ENCODE results near the gene BTF3.
"Not testable (repeated sequence)": the region's sequence is repeated elsewhere in the genome, so short reads cannot be mapped to it uniquely, and the experiment has no call there.

The BTF3 gene

DNA sequence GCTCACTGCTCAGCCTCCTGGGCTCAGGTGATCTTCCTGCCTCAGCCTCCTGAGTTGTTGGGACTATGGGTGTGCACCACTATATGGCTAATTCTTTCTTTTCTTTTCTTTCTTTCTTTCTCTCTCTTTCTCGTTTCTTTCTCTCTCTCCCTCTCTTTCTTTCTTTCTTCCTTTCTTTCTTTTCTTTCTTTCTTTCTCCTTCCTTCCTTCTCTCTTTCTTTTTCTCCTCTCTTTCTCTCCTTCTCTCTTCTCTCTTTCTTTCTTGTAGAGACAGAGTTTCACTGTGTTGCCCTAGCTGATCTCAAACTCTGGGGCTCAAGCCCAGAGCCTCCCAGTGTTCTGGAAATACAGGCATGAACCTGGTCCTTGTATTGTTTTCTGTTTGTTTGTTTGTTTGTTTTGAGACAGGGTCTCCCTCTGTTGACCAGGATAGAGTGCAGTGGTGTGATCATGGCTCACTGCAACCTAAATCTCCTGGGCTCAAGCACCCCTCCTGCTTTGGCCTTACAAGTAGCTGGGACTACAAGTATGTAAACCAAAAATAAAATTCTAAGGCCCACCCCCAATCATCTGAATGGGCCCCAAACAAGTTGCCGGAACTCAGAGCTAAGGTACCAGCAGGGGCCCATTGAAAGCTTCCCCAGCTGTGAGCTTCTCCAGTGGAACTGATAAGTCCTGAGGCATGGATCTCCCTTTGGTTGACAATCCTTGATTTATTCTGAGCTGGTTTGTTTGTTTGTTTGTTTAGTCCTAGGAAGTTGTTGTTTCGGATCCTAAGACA is 11.9 kb upstream of the BTF3 start:
- DNase-seq, result no peak

DNA sequence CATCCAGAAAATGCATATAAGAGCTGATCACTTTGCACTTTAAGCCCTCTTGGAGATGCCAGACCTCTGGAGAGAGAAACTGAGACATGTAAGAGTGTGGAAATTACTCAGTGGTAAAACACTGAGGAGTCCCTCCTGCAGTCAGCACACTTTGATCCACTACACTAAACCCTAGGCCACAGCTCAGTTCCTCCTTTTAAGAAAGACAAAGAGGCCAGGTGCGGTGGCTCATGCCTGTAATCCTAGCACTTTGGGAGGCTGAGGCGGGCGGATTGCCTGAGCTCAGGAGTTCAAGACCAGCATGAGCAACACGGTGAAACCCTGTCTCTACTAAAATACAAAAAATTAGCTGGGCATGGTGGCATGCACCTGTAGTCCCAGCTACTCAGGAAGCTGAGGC is 11.0 kb upstream of the BTF3 start:
- DNase-seq, result not testable (repeated sequence)

DNA sequence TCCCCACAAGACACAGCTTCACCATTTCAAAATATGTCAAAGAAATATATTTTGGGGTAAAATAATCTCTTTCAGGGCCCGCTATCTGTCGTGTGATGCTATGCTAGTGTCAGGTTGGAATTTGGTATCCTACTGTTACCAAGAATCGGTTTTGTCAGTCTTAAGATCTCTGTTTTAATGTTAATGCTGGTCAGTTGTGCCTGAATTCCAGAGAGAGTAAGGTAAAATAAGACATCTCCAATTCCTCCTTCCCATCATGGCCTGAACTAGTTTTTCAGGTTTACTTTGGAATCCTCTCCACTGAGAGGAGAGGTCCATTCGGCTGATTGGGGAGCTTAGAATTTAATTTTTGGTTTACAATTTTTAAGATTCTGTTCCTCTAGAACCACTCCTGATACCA is 10.4 kb upstream of the BTF3 start:
- DNase-seq, result no peak

DNA sequence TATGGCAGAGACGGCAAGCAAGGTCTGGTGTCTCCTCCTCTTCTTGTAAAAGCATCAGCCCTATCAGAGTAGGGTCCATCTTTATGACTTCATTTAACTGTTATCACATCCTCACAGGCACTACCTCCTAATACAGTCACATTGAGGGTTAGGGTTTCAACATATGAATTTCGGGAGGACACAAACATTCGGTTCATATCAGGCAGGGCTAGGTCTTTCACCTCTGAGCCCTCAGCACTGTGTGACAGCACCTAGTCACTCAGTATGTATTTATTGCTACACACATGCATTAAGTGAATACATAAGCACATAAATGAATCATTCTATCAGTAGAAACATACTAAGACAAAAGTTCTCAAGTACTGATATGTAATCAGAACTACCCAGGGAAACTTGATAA is 9.4 kb upstream of the BTF3 start:
- DNase-seq, result no peak

DNA sequence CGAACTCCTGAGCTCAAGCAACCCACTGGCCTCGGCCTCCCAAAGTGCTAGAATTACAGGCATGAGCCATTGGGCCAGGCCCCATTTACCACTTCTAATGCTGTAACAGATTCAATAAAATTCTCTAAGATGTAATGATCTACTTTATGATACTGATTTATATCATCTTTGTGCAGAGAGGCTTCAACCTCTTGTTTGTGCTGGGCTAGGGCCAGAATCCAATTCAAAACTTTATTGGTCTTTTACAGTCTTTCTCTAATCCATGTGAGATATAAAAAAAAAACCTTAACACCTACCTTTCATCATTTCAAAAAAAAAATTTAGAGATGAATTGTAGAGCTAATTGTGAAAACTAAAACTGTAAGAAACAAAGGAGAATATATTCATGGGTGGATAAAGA is 8.2 kb upstream of the BTF3 start:
- DNase-seq, result no peak

DNA sequence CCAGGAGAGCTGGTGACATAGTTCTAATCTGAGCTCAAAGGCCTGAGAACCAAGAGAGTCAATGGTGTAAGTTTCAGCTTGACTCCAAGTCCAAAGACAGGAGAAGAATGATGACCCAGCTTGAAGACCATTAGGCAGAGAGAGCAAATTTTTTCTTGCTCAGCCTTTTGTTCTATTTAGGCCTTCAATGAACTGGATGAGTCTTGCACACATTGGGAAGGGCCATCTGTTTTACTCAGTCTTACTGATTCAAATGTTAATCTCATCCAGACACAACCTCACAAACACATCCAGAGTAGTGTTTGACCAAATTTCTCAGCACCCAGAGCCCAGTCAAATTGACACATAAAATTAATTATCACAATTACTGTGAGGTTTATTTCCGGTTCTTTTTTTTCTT is 7.1 kb upstream of the BTF3 start:
- no peak for DNase-seq

DNA sequence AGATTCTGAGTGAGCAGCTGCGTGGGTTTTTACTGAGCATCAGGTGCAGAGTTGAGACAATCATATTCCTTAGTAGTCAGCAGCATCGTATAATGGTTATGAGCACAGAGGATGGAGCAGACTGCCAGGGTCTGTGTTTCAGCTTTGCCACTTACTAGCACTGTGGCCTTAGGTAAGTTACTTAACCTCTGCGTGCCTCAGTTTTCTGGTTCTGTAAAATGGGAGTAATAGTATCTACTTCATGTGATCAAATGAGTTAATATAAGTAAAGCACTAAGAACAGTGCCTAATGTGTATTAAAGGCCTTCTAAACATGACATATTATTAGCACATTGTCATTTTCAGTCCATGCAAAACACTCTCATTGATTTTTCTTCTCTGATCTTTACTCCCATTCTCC is 4.8 kb upstream of the BTF3 start:
- no peak for DNase-seq

DNA sequence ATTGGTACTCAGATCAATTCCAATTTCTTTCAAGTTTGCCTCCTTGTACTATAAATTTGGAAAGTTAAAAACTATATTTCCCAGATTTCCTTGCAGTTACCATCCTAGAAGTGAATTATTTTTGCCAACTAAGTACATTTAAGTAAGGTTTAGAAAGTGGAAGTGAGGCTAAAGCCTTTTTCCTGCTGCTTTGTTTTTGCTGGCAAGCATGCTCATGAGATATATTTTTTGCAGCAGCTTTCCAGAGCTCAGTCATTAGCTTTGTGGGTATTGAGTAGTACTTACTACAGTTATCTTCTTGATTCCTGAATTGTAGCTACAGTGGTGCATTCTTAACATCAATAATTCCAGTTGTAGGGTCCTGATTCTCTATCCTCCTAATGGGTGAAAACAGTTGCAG is 3.5 kb upstream of the BTF3 start:
- DNase-seq, result no peak

DNA sequence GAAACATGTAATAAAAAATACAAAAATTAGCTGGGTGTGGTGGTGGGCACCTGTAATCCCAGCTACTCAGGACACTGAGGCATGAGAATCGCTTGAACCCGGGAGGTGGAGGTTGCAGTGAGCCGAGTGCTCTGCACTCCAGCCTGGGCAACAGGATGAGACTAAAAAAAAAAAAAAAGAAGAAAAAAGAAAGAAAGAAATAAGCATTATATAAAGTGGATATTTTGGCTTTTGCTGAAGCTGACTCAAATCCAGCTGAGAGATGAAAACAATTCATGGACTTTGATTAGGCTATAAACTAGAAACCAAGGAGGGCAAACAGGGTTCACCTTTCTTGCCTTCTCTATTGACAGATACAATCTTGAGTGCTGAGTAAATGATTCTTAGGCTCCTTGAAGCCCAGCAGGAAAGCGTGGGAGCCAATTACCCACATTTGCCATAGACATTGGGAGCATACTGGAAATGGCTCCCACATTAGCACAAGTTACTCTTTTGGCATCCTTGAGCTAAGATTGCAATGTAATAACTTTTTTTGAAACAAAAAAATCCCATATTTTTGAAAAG is 2.4 kb upstream of the BTF3 start:
- no peak for DNase-seq

DNA sequence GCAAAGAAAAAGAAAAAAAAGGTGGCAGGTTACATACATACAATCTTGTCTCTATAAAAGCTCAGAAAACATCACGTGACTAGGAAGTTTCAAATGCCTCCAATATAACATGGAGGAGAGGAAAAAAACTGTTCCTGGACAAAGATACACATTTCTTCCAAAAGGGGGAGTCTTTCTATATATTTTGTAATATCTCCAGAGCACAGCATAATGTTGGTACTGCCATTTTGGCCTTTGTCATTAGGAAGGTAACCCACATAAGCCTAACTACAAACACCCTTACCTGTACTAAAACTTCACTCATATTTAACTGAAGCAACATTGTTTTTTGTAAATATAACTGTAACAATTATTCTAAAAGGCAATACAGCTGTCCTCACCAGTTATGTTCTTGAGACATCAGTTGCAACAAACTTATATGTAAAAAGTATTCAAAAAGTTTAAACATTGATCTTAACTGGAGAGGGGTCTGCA is 1.2 kb upstream of the BTF3 start:
- DNase-seq, result no peak

DNA sequence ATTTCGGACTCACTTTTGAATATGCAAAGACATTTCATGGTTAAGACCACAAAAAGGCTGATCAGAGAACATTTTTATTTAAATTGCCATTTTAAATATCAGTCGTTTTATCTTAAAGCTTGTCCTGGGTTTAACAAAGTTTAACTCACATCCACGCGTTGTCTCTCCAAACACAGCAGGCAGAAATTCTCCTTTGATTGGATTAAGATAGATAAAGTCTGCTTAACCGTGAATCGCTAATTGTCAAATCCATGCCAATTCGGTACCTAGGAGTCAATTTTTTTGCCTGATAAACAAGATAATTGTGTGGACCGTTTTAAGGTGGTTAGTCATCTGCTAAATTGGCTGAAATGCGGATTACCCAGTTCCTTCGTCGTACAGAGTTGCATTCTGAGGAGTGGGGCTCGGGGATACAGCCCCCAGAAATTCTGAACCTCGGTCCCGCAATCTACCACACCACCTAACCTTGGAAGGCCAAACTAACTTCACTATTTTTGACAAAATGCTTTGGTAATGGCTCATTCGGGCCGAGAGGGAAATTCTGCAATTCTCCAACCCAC is 665 bp upstream of the BTF3 start:
- DNase-seq, result no peak

DNA sequence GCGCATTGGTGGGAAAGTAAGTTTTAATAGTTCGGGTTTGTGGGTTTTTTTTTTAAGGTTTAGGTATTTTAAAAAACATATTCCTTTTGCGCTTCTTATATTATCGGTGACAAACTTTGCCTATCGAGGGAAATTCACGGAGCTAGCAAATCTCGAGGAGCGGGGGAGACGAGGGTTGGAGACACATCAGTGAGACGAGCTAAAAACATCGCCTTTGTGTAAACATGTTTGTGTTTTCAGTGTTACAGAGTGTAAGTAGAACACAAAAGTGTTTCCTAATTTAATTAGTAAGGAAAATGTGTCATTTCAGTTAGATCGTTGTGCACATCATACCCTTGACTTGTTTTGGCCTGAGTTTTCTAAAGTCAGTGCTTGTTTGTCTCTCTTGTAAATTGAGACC is 945 bp downstream of the BTF3 start:
- no peak for DNase-seq

DNA sequence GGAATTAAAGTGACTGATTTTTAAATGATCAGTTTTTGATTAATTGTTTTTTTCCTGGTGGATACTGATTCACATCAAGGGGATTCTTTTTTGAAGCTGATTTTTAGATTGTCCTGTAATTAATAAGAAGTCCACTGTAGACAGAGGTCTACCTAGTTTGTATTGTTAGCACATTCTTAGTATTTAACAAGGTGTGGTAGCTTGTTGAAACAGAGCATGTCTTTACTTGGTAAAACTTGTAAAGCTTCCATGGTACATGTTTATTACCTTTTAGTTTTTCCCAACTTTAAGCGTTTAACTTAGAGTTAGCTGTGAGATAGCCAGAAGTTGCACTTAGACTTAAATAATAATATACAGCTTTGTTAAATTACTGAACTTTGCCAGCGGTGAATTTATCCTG is 1.5 kb downstream of the BTF3 start:
- DNase-seq, result no peak

DNA sequence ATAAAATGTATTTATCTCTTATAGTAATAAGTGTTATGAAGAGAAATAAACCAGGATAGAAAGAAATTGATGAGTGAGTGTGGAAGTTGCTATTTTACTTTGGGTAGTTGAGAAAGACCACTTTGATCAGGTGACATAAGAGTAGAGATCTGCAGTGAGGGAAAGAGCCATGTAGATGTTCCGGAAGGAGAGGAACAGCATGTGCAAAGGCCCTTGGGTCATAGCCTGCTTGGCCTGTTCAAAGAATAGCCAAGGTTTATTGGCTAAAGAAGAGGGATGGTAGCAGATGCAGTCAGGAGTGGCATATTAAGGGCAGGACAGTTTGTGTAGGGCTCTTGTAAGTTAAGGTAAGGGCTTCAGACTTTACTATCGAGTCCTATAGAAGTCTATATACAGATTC is 3.2 kb downstream of the BTF3 start:
- no peak for DNase-seq

DNA sequence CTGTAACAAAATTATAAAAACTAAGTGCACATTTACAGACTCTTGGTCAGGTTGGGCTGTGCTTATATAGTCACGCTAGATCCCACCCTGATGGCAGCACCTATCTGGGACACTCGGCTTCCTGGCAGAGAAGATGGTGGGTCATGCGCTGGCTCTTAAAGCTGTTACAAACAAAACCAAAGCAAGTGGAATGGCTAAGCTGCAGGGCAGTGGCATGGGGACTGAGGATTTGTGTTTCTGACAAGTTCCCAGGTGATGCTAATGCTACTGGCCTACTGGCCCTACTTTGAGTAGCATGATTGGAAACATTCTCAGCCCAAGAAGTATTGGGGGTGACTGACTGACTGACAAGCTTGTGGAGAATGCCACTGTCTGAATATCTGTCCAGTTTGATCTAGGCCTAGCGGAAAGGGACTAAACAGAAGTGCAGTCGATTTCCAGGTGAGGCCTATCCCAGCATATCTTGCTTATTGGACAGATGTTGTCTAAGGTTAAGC is 8.3 kb downstream of the BTF3 start:
- DNase-seq, result no peak

DNA sequence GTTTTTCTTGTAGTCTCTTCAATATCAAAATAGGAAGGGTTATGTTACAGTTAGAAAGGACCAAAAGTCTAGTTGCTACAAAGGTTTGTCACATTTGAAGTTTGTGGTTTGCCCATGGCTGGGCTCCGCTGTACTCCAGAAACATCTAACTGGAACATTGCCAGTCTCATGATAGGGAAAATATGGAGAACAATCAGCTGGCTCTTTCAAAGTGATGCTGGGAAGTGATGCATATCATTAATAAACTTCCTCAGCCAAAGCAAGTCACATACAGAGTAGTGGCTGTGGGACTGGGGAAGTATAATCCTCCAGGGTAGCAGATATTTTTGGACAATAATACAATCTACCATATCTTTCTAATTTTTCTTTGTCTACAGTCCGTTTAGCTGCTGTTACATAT is 8.8 kb downstream of the BTF3 start:
- no peak for DNase-seq

DNA sequence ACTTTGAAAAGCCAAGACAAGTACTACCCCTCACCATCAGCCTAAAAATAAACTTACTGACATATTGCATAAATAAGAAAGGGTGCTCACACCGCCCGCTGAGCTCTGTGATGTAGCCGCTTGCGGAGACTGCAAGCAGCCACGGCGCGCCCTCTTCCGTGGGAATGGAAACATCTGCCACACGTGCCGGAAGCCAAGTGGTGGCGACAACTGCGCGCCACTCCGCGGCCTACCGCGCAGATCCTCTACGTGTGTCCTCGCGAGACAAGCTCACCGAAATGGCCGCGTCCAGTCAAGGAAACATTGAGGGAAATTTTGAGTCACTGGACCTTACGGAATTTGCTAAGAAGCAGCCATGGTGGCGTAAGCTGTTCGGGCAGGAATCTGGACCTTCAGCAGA is 10.3 kb downstream of the BTF3 start:
- DNase-seq, result not testable (repeated sequence)

DNA sequence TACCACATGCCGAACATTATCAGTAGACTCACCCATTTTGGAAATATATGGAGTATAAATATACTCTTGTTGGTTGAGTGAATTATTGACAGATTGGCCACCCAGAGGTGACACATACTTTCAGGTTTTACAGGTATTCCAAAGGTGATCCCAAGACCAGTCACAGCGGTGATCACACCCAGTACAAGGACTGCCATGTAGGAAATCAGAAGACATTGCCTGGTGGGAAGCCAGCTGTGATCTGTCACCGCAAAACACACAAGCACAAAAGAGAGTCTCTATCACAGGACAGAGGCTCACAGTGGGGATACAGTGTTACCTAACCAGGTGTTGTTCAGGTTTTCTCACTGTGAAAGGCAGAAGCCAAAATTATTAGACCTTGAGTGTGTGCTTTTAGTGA is 15.8 kb downstream of the BTF3 start:
- no peak for DNase-seq

DNA sequence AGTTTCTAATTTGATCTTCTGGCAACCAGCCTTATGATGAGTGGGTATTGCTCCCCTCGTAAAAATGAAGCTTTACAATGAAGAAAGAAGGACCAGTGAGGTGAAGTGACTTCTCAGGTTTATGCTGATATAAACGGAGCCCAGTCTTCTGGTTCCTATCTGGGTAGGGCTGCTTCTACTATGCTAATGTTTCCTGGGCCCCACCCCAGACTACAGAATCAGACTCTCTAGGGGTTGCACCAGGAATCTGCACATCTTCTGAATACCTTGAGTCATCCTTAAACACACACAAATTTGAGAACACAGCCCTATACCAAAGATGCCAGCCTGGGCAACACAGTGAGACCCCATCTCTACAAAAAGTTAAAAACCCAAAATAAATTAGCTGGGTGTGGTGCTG is 16.2 kb downstream of the BTF3 start:
- no peak for DNase-seq

DNA sequence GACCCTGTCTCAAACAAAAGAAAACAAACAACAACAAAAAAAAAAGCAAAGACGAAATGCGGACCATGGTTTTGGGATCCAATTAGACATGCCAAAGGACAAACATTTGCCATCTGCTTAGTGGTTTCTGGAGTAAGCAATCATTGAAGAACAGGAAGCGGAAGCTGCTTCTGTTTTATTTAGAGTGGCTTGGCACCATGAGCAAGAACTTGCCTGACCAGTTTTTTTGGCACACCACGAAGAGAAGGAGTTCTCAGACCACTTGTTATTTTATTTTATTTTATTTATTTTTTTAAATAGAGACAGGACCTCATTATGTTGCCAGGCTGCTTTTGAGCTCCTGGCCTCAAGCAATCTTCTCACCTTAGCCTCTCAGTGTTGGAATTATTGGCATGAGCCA is 17.0 kb downstream of the BTF3 start:
- DNase-seq, result no peak

DNA sequence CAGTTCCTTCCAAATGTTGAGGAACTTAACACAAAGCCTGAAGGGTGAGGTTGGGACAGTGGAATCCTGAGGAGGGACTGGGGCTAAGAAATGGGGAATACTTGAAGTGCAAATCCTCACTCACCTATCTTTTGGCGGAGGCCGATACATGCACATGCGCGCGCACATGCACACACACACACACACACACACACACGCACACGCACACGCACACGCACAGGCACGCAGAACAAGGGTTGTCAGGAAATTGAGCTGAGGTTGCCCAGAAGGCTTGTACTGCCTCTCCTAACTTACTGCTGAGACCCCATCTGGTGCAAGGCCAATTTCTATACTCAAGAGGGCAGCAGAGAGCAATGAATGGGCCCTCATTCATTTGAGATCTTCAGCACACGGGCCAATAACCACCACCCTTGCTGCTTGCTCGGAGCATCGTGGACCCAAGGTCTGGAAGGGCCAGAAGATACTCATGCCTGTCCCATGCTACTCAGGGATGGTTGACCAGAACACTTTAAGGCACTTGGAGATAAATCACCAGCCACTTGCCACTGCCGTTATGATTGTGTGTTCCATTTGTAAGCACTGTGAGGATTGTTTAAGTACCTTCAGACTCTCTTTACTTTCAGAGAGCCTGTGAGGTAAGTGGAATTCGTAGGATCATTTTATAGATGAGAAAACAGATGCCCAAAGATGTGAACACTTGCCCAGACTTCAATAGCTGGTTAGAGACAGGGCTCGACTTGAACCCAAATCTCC is 21.5 kb downstream of the BTF3 start:
- DNase-seq, result peak; percentile 66

DNA sequence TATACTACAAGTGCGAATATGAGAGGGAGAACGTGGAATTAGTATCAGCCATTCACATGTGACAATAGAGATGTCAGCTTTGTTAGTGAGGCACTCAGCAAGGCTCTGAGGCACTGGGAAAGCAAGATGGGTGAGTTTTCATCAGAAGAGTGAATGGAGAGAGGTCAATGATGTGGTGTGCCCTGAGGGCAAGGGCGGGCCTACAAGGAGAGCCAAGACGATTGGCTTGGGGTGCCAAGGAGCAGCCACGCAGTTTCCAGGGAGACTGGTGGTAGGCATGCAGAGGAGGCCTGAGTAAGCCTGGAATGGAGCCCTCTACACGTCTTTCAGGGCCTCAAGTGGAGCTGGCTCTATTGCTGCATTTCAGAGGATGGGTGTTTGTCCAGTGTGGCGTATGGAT is 24.7 kb downstream of the BTF3 start:
- no peak for DNase-seq

DNA sequence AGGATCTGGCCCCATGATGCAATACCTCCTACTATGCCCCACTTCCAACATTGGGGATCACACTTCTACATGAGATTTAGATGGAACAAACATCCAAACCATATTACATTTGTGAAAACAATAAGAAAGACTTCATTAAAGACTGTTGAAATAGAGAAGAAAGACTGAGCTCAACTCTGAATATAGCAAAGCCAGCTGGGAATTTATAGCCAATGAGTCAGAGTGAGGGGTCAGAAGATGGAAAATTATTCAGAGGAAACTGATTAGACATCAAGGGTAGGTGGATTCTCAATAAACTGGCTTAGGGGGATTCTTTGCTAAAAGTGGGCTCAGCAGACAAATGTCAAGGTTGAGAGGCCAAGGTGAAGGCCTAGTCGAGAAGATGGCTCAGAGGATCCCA is 25.6 kb downstream of the BTF3 start:
- DNase-seq, result no peak
